ENCODE measurements around the gene TEX264. TPM values are rescaled to one million over a fixed set of nuclear protein-coding genes. Genes with fewer than 3 reads are reported as not detected.

TEX264 gene
- total and polyA plus RNA-seq, 2 donors (not counting 1 experiment from before 2014, with no cell fraction given), result 34.3 to 51.0 TPM

- Histone ChIP-seq H3K36me3 (ENCODE audit: control insufficient read depth, insufficient read depth, low read length) (no peaks in the 10 kb centered on the region), H2AFZ (ENCODE audit: low read length) (no peak overlapping the region), H3K9me3 (ENCODE audit: control insufficient read depth, insufficient read depth, low read depth, low read length) (no peaks in the 10 kb centered on the region), H3K4me1 (ENCODE audit: control insufficient read depth, extremely low read depth, insufficient read depth, low read length) (no peaks in the 10 kb centered on the region), H3K9ac (ENCODE audit: insufficient read depth, low read length) (no peak overlapping the region), H4K20me1 (ENCODE audit: control insufficient read depth, extremely low read depth, insufficient read depth, low read length) (no peaks in the 10 kb centered on the region), H3K27me3 (ENCODE audit: control insufficient read depth, insufficient read depth, low read length) (no peaks in the 10 kb centered on the region), H3K79me2 (ENCODE audit: control insufficient read depth, insufficient read depth, low read length) (no peaks in the 10 kb centered on the region), H3K27ac (ENCODE audit: insufficient read depth, low read length) (no peak overlapping the region), H3K4me3 (replicated peaks in 1 of 4; ENCODE audit: control extremely low read depth in 1 of 4, insufficient read depth in 1 of 4, low read depth in 3 of 4, low read length in 4 of 4) (no peak overlapping the region), H3K4me2 (ENCODE audit: extremely low read depth, insufficient read depth, low read length) (no peak overlapping the region)
- TF ChIP-seq CTCF (conservative IDR thresholded peaks at IDR 0.05 in 1 of 2, IDR thresholded peaks at IDR 0.05 in 1 of 2; ENCODE audit: low read depth in 1 of 2, low read length in 2 of 2), result no peak
- TF ChIP-seq EZH2 (IDR thresholded peaks at IDR 0.05; ENCODE audit: low read length, missing control alignments), result no peak
- DNase-seq (ENCODE audit: low read depth in 2 of 2), result no peak
Measured at GRCh38 chr3:51715231-51715976, 44.4 kb downstream of the TEX264 start.

GRCh38 chr3:51715977-51716294, 44.9 kb downstream of the TEX264 start:
- TF ChIP-seq CTCF (conservative IDR thresholded peaks at IDR 0.05 in 1 of 2, IDR thresholded peaks at IDR 0.05 in 1 of 2; ENCODE audit: low read depth in 1 of 2, low read length in 2 of 2) (no peak), EZH2 (IDR thresholded peaks at IDR 0.05; ENCODE audit: low read length, missing control alignments) (no peak)
- DNase-seq (ENCODE audit: low read depth in 2 of 2), result no peak
- H3K27me3 ChIP-seq (ENCODE audit: control insufficient read depth, insufficient read depth, low read length), result no peaks in the 10 kb centered on the region
- H3K27ac ChIP-seq (ENCODE audit: insufficient read depth, low read length), result no peak overlapping the region
- no peaks in the 10 kb centered on the region for H4K20me1 ChIP-seq (ENCODE audit: control insufficient read depth, extremely low read depth, insufficient read depth, low read length)
- H3K36me3 ChIP-seq (ENCODE audit: control insufficient read depth, insufficient read depth, low read length), result no peaks in the 10 kb centered on the region
- no peak overlapping the region for H2AFZ ChIP-seq (ENCODE audit: low read length)
- H3K4me3 ChIP-seq (replicated peaks in 1 of 4; ENCODE audit: control extremely low read depth in 1 of 4, insufficient read depth in 1 of 4, low read depth in 3 of 4, low read length in 4 of 4), result no peak overlapping the region
- no peaks in the 10 kb centered on the region for H3K79me2 ChIP-seq (ENCODE audit: control insufficient read depth, insufficient read depth, low read length)
- no peaks in the 10 kb centered on the region for H3K4me1 ChIP-seq (ENCODE audit: control insufficient read depth, extremely low read depth, insufficient read depth, low read length)
- H3K9ac ChIP-seq (ENCODE audit: insufficient read depth, low read length), result no peak overlapping the region
- H3K4me2 ChIP-seq (ENCODE audit: extremely low read depth, insufficient read depth, low read length), result no peak overlapping the region
- H3K9me3 ChIP-seq (ENCODE audit: control insufficient read depth, insufficient read depth, low read depth, low read length), result no peaks in the 10 kb centered on the region

DNA sequence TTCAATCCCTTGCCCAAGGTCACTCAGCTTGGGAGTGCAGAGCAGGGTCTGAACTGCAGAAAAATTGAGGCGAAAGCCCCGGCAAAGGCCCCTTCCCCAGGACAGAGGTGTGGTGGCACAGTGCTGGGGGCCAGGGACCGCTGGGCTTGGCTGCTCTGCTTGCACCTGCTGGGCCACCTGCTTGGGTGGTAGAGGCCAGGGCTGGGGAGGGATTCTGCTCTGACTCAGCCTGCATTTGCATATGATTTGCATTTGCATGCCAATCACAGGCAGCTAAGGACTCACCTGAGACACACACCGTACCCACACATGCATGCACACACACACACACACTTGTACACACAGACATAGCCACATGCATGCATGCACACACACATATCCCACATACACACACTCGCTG, 45.8 kb downstream of the TEX264 start:
- H3K36me3 ChIP-seq (ENCODE audit: control insufficient read depth, insufficient read depth, low read length), result no peaks in the 10 kb centered on the region
- no peak overlapping the region for H3K27ac ChIP-seq (ENCODE audit: insufficient read depth, low read length)
- no peaks in the 10 kb centered on the region for H3K4me1 ChIP-seq (ENCODE audit: control insufficient read depth, extremely low read depth, insufficient read depth, low read length)
- no peak for DNase-seq (ENCODE audit: low read depth in 2 of 2)
- H3K9ac ChIP-seq (ENCODE audit: insufficient read depth, low read length), result no peak overlapping the region
- no peaks in the 10 kb centered on the region for H3K79me2 ChIP-seq (ENCODE audit: control insufficient read depth, insufficient read depth, low read length)
- TF ChIP-seq EZH2 (IDR thresholded peaks at IDR 0.05; ENCODE audit: low read length, missing control alignments), result no peak
- no peak for TF ChIP-seq CTCF (conservative IDR thresholded peaks at IDR 0.05 in 1 of 2, IDR thresholded peaks at IDR 0.05 in 1 of 2; ENCODE audit: low read depth in 1 of 2, low read length in 2 of 2)
- H3K9me3 ChIP-seq (ENCODE audit: control insufficient read depth, insufficient read depth, low read depth, low read length), result no peaks in the 10 kb centered on the region
- no peaks in the 10 kb centered on the region for H3K27me3 ChIP-seq (ENCODE audit: control insufficient read depth, insufficient read depth, low read length)
- H3K4me2 ChIP-seq (ENCODE audit: extremely low read depth, insufficient read depth, low read length), result no peak overlapping the region
- no peak overlapping the region for H3K4me3 ChIP-seq (replicated peaks in 1 of 4; ENCODE audit: control extremely low read depth in 1 of 4, insufficient read depth in 1 of 4, low read depth in 3 of 4, low read length in 4 of 4)
- H4K20me1 ChIP-seq (ENCODE audit: control insufficient read depth, extremely low read depth, insufficient read depth, low read length), result no peaks in the 10 kb centered on the region
- no peak overlapping the region for H2AFZ ChIP-seq (ENCODE audit: low read length)

Data from fibroblast of lung (primary cell).